Erythroblast (primary cell): ENCODE data around the gene ZSWIM5.

Experiments
- GATA1 ChIP-seq: IDR thresholded peaks from 2 replicates; pipeline ENCODE4 v1.6.1; 2011; ENCODE audit warnings: low read depth, mild to moderate bottlenecking, control low read depth, low read length, moderate library complexity
- POLR2A ChIP-seq: IDR thresholded peaks from 2 replicates; pipeline ENCODE4 v1.6.1; 2011; ENCODE audit warnings: mild to moderate bottlenecking, low read length

DNA sequence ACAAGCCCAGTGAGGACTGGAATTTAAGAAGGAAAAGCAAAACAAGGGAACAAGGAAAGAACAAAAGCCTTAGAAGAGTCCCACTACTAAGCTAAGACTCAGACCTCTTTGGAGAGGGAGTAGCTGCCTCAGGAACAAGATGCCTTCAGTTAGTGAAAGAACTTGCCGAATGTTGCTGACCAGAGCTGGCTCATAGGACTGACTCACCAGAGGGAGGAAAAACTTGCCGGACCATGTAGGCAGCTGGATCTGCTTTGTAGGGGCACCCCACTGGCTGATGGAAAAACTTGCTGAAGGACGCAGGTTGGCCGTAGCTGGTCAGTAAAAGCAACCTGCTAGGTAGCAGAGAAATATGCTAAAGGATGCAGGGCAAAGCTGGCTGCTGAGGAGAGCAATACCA lies 15.3 kb upstream of the ZSWIM5 start:
- no peak for TF ChIP-seq POLR2A
- TF ChIP-seq GATA1, result no peak
